ENCODE results near the gene SYNJ2. TPM values are rescaled to one million over a fixed set of nuclear protein-coding genes. Genes with fewer than 3 reads are reported as not detected.

SYNJ2 gene
- total RNA-seq, 1 experiment from 2014 or later = 70.0 TPM

- Histone ChIP-seq H3K36me3 (ENCODE audit: control insufficient read depth, insufficient read depth, low read length) (peaks cover 13% of the 10 kb centered on the region), H3K27ac (ENCODE audit: low read length) (peak overlapping the region; percentile 74), H3K4me1 (ENCODE audit: control insufficient read depth, insufficient read depth, low read length) (peaks cover 41% of the 10 kb centered on the region), H3K9me3 (ENCODE audit: control insufficient read depth, insufficient read depth, low read depth, low read length) (no peaks in the 10 kb centered on the region), H3K4me3 (ENCODE audit: low read depth in 2 of 2, low read length in 2 of 2) (no peak overlapping the region), H3K27me3 (ENCODE audit: control insufficient read depth, insufficient read depth, low read length) (no peaks in the 10 kb centered on the region)
- intact Hi-C loops (cut with micrococcal nuclease; ENCODE audit: unreplicated experiment) (no loop called here), in situ Hi-C loops (cut with HindIII; ENCODE audit: low pct_unique_long_range_greater_than_20kb, low sequenced_read_pairs) (no loop called here)
- ChIA-PET CTCF (interaction anchor here (1.1 kb wide), 1 partner anchor 8 kb away, joined by 3 read pairs; no protein-coding TSS in a partner anchor), POLR2A (no interaction called here)
- TF ChIP-seq POLR2AphosphoS5 (IDR thresholded peaks at IDR 0.05; ENCODE audit: low read depth, low read length) (no peak), REST (IDR thresholded peaks at IDR 0.05; ENCODE audit: insufficient read depth in 1 of 2, low read depth in 2 of 2, low read length in 1 of 2) (no peak), CTCF (IDR thresholded peaks at IDR 0.05) (no peak), SIN3A (IDR thresholded peaks at IDR 0.05; ENCODE audit: borderline replicate concordance, insufficient read depth, low read depth, low read length) (no peak), TCF7L2 (IDR thresholded peaks at IDR 0.05; ENCODE audit: low read depth, low read length) (no peak)
- ATAC-seq (no peak), DNase-seq (ENCODE audit: low read depth, low spot score) (no peak)
- no TSS peak for BruUV-seq (replicated peaks)
Observed at GRCh38 chr6:158070513-158070912, 88.8 kb downstream of the SYNJ2 start.

DNA sequence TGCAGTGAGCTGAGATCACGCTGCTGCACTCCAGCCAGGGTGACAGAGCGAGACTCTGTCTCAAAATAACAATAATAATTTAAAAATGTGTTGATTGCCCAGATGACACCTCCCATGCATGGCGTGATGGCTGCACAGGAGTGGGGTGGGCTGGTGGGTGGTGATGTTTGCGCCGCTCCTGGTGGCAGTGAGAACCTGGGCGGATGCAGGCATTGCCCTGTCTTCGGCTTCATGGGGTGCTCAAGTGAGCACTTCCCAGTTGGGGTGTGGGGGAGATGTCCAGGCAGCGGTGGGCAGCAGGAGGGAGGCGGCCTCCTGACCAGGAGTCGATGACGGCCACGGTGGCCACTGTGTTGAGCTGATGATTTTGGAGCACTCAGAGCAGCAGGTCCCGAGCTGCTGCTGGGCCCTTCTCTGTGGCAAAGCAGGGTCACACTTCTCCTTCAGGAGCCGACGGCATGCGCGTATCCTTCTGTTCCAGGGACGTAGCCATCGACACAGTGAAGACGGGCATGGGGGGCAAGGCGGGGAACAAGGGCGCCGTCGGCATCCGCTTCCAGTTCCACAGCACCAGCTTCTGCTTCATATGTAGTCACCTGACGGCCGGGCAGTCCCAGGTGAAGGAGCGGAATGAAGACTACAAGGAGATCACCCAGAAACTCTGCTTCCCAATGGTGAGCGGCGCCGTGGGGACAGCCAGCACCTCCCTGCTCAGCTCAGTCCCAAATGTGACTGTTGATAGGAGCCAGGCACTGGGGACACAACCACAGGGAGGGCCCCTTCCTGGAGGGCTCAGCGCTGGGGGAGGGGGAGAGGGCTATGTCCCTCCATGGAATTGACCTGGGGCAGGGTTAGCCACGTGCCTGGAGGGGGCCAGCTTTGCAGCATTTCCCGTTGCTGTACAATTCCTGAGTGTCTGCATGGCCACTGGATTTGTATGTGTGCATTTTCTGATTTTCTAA, 89.7 kb downstream of the SYNJ2 start:
- ChIA-PET POLR2A (interaction anchor here (0.5 kb wide), 1 partner anchor 368 kb away, joined by 3 read pairs; no protein-coding TSS in a partner anchor), CTCF (interaction anchor here (1.0 to 1.1 kb wide), 2 partner anchors 9 to 68 kb away, joined by 3 to 4 read pairs; no protein-coding TSS in a partner anchor)
- intact Hi-C loops (cut with micrococcal nuclease; ENCODE audit: unreplicated experiment) (no loop called here), in situ Hi-C loops (cut with HindIII; ENCODE audit: low pct_unique_long_range_greater_than_20kb, low sequenced_read_pairs) (no loop called here)
- Histone ChIP-seq H3K27ac (ENCODE audit: low read length) (peak overlapping the region; percentile 85), H3K27me3 (ENCODE audit: control insufficient read depth, insufficient read depth, low read length) (no peaks in the 10 kb centered on the region), H3K4me3 (ENCODE audit: low read depth in 2 of 2, low read length in 2 of 2) (no peak overlapping the region), H3K9me3 (ENCODE audit: control insufficient read depth, insufficient read depth, low read depth, low read length) (no peaks in the 10 kb centered on the region), H3K4me1 (ENCODE audit: control insufficient read depth, insufficient read depth, low read length) (peaks cover 41% of the 10 kb centered on the region), H3K36me3 (ENCODE audit: control insufficient read depth, insufficient read depth, low read length) (peaks cover 13% of the 10 kb centered on the region)
- TF ChIP-seq POLR2AphosphoS5 (IDR thresholded peaks at IDR 0.05; ENCODE audit: low read depth, low read length) (no peak), REST (IDR thresholded peaks at IDR 0.05; ENCODE audit: insufficient read depth in 1 of 2, low read depth in 2 of 2, low read length in 1 of 2) (no peak), TCF7L2 (IDR thresholded peaks at IDR 0.05; ENCODE audit: low read depth, low read length) (no peak), CTCF (IDR thresholded peaks at IDR 0.05) (no peak), SIN3A (IDR thresholded peaks at IDR 0.05; ENCODE audit: borderline replicate concordance, insufficient read depth, low read depth, low read length) (no peak)
- peak; percentile 54 for ATAC-seq
- no TSS peak for BruUV-seq (replicated peaks)
- DNase-seq (ENCODE audit: low read depth, low spot score) = no peak
